Uterus (tissue), 2 donors: ENCODE data around the gene MTF1.

Experiments used
- CTCF ChIP-seq, 4 experiments: fragments of 200-600 bp in 2 of 4; fragments of 450-650 bp in 2 of 4; sonication (generic) in 2 of 4; IDR thresholded peaks; one replicate each; pipeline ENCODE4 v1.5.1; 2016 to 2019; ENCODE audit warnings: antibody characterized with exemption in 4 of 4, mild to moderate bottlenecking in 2 of 4, moderate library complexity in 1 of 4
- POLR2A ChIP-seq, 2 donors: fragments of 450-650 bp; IDR thresholded peaks; one replicate each; pipeline ENCODE4 v1.6.1; 2016; ENCODE audit warnings: antibody characterized with exemption in 2 of 2, mild to moderate bottlenecking in 1 of 2, moderate library complexity in 1 of 2

GRCh38 chr1:37879865-37880264 is 20.5 kb upstream of the MTF1 start:
- TF ChIP-seq CTCF (IDR thresholded peaks at IDR 0.05) (no peak), POLR2A (IDR thresholded peaks at IDR 0.05) (no peak)
